Ectodermal cell (in vitro differentiated cells): Measurements from ENCODE around the gene NLRP7.

ENCODE experiments used
- H3K27ac ChIP-seq: 2 replicates; pipeline ENCODE4 v1.7.0; 2013; ENCODE audit warnings: mild to moderate bottlenecking, low read depth, low read length; ENCODE audit not compliant: insufficient read depth, poor library complexity, severe bottlenecking
- H3K27me3 ChIP-seq: 2 replicates; pipeline ENCODE4 v1.7.0; 2013; ENCODE audit warnings: mild to moderate bottlenecking, low read length; ENCODE audit not compliant: insufficient read depth, control insufficient read depth, poor library complexity, severe bottlenecking
- H3K36me3 ChIP-seq: one replicate; pipeline ENCODE4 v1.7.0; 2013; ENCODE audit warnings: low read length; ENCODE audit not compliant: control insufficient read depth, insufficient read depth
- H3K4me1 ChIP-seq: one replicate; pipeline ENCODE4 v1.7.0; 2013; ENCODE audit warnings: low read length; ENCODE audit not compliant: control insufficient read depth, insufficient read depth
- H3K4me3 ChIP-seq: 2 replicates; pipeline ENCODE4 v1.7.0; 2013; ENCODE audit warnings: low read depth, low read length, control low read depth; ENCODE audit not compliant: insufficient read depth
- H3K9me3 ChIP-seq: 2 replicates; pipeline ENCODE4 v1.7.0; 2013; ENCODE audit warnings: mild to moderate bottlenecking, low read length, moderate library complexity; ENCODE audit not compliant: control insufficient read depth
- WGBS, 2 experiments: methylation state at CpG; one replicate each; pipeline ENCODE4 v1.1.7; 2013; ENCODE audit warnings: missing lambda C conversion rate in 2 of 2; 5-methylcytosine and 5-hydroxymethylcytosine counted together

Gene NLRP7

GRCh38 chr19:54882758-54883157 is 64.6 kb downstream of the NLRP7 start:
- Histone ChIP-seq H3K27me3 (no peaks in the 10 kb centered on the region), H3K4me1 (no peaks in the 10 kb centered on the region), H3K4me3 (no peak overlapping the region), H3K27ac (no peak overlapping the region), H3K9me3 (no peaks in the 10 kb centered on the region), H3K36me3 (no peaks in the 10 kb centered on the region)
- WGBS, 2 experiments, result 89 to 90% methylated on average over 7 of the region's 7 CpGs

GRCh38 chr19:54881884-54882283 is 65.4 kb downstream of the NLRP7 start:
- no peaks in the 10 kb centered on the region for H3K27me3 ChIP-seq
- H3K27ac ChIP-seq, result no peak overlapping the region
- no peak overlapping the region for H3K4me3 ChIP-seq
- peaks cover 2% of the 10 kb centered on the region for H3K9me3 ChIP-seq
- no peaks in the 10 kb centered on the region for H3K36me3 ChIP-seq
- H3K4me1 ChIP-seq, result no peaks in the 10 kb centered on the region
- WGBS, 2 experiments, result 84 to 88% methylated on average over 6 of the region's 6 CpGs

GRCh38 chr19:54877471-54877870 is 69.9 kb downstream of the NLRP7 start:
- H3K27ac ChIP-seq, result no peak overlapping the region

GRCh38 chr19:54875506-54875905 is 71.8 kb downstream of the NLRP7 start:
- Histone ChIP-seq H3K27ac (no peak overlapping the region), H3K36me3 (no peaks in the 10 kb centered on the region), H3K4me3 (no peak overlapping the region), H3K27me3 (no peaks in the 10 kb centered on the region), H3K4me1 (no peaks in the 10 kb centered on the region), H3K9me3 (peaks cover 3% of the 10 kb centered on the region)
- 64 to 78% methylated on average over 2 of the region's 2 CpGs for WGBS, 2 experiments

More at GRCh38 chr19:54877471-54877870, 69.9 kb downstream of the NLRP7 start:
- no peaks in the 10 kb centered on the region for H3K4me1 ChIP-seq
- H3K4me3 ChIP-seq, result no peak overlapping the region
- 74 to 78% methylated on average over 3 of the region's 3 CpGs for WGBS, 2 experiments
- H3K9me3 ChIP-seq, result peaks cover 3% of the 10 kb centered on the region
- H3K27me3 ChIP-seq, result no peaks in the 10 kb centered on the region
- H3K36me3 ChIP-seq, result no peaks in the 10 kb centered on the region

- Histone ChIP-seq H3K9me3 (peaks cover 3% of the 10 kb centered on the region), H3K27ac (no peak within 1 kb of the TSS), H3K27me3 (no peaks in the 10 kb centered on the region), H3K4me3 (no peak within 1 kb of the TSS), H3K4me1 (no peaks in the 10 kb centered on the region), H3K36me3 (no peaks in the 10 kb centered on the region)
- whole genome bisulfite sequencing, 2 experiments, result 75 to 82% methylated on average over 8 of the region's 8 CpGs
Measured at GRCh38 chr19:54873990-54874389, 73.3 kb downstream of the NLRP7 start, which contains the start of gene FCAR. Gene FCAR (plus strand): TSS chr19:54874235. CDS start chr19:54874290, 55 bp downstream.
